G401 (cell line): ENCODE data around the gene XPO6. TPM values are rescaled to one million over a fixed set of nuclear protein-coding genes. Genes with fewer than 3 reads are reported as not detected.

ENCODE experiments used
- DNase-seq: peaks from one replicate; pipeline ENCODE4 v3.0.0-alpha.2; 2015; ENCODE audit warnings: low spot score
- in situ Hi-C: cut with HindIII; loops from 2 replicates; pipeline ENCODE4 v1.10.0; 2016; ENCODE audit warnings: low sequenced_read_pairs, mixed read lengths
- total RNA-seq: library from RNA; depleted of rRNA; stranded (reverse); fragments of >200 nt; shearing (Covaris generic); gene quantifications from 2 replicates; pipeline ENCODE4 v1.2.3, GENCODE V29; 2014; rRNA removed

Gene XPO6
- total RNA-seq, 1 experiment from 2014 or later, result 98.0 TPM

- in situ Hi-C loops, result no loop called here
Observed at GRCh38 chr16:28057949-28058348, 153.8 kb downstream of the XPO6 start.

GRCh38 chr16:28053461-28053860 is 158.3 kb downstream of the XPO6 start:
- in situ Hi-C loops, result no loop called here
- no peak for DNase-seq

More at GRCh38 chr16:28057949-28058348, 153.8 kb downstream of the XPO6 start:
- DNase-seq, result no peak

DNA sequence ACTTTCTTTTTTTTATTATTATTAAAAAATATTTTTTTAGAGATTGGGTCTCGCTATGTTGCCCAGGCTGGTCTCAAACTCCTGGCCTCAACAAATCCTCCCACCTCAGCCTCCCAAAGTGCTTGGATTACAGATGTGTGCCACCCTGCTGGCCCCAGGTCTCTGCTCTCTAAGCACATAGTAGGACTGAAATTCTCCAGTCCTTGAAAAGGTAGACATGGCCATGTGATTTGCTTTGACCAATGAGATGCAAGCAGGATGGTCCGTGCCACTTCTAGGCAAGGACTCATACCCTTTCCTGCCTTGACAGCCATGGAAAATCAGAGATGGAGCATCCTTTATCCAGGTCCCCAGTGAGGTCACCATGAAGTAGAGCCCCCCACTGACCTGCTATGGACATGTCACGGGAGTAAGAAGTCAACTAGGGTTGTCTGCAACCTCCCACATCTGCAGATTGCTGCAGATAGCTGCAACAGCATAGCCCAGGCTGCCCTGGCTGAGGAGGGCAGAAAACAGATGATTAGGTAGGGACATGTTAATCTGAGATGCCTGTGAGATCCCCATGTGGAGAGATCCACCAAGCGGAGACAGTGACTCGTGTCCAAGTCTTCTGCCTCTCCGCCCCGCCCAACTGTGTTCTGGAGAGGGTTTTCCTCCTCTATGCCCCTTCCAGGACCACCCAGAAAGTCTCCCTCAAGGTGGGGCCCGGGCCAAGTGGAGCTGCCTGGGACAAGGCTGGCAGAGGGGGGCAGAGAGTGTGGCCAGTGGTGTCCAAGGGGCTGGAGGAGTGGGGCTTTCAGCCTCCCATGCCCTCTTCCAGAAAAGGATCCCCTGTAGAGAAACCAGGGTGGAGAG is 159.3 kb downstream of the XPO6 start:
- no peak for DNase-seq
- in situ Hi-C loops, result no loop called here

- DNase-seq, result no peak
- in situ Hi-C loops, result no loop called here
Observed at GRCh38 chr16:28051486-28051885, 160.3 kb downstream of the XPO6 start.

Other genes with a start within 250 kb of the XPO6 start
- gene GSG1L, start 148.3 kb downstream of the XPO6 start, total RNA-seq, result not detected in 2 replicates
- gene SBK1, start 80.6 kb upstream of the XPO6 start, total RNA-seq, result 3.4 and 4.7 TPM in 2 replicates
- gene NPIPB6, start 151.5 kb upstream of the XPO6 start, total RNA-seq, result 1.4 TPM in 1 of 2 replicates, not detected in the other
- 276 and 428 TPM in 2 replicates for gene EIF3CL, start 191.9 kb upstream of the XPO6 start, total RNA-seq